CD4-positive, alpha-beta T cell treated with Interleukin-4 for 1 hour (primary cell): Measurements from ENCODE around the gene TTC22.
"Not testable (repeated sequence)": the region's sequence is repeated elsewhere in the genome, so short reads cannot be mapped to it uniquely, and the experiment has no call there.

ENCODE experiments used
- DNase-seq, 2 donors: peaks; one replicate each; pipeline ENCODE4 v3.0.0-alpha.2; 2020 to 2022

TTC22 gene

DNA sequence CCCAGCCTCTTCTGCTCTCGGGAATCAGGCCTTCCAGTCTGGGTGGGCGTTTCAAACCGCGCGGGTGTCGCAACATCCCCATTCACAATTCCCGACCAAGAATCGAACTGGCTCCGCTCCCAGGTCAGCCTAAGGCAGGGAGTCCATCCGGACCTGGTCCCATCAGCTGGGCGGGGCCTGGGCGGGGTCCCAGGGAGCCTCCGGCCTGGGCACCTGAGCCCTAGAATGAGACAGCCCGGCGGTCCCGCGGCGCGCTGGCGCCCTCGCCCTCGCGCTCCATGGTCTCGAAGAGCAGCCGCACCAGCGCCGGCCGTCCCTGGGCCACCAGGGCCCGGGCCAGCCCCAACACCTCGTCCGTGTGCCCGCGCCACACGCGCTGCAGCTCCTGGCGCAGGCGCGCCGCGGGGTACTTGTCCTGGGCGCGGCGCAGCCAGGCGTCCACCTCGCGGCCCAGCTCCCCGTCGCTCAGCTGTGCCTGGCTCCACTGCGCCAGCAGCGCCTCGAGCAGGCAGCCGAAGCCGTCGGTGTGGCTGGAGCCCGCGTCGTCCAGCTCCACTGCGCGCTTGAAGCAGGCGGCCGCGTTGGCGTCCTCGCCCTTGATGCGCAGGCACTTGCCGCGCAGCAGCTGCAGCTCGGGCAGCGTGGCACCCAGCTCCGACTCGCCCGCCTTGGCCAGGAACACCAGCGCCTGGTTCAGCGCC, 19.9 kb downstream of the TTC22 start:
- no peak for DNase-seq

DNA sequence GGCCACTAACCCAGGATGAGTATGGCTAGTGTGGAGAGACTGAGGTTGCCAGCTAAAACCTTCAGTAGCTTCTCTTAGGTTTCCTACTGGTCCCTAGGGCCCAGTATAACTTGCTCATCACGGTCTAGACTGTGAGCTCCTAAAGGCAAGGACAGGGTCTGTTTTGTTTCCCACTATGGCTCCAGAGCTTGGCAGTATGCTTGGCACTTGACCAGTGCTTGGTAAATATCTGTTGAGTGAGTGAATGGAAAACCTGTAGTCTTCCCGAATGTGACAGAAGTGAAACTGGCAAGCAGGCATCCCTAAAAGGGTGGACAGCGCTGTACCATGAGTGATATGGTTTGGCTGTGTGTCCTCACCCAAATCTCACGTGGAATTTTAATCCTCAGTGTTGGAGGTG, 23.7 kb downstream of the TTC22 start:
- DNase-seq: no peak

DNA sequence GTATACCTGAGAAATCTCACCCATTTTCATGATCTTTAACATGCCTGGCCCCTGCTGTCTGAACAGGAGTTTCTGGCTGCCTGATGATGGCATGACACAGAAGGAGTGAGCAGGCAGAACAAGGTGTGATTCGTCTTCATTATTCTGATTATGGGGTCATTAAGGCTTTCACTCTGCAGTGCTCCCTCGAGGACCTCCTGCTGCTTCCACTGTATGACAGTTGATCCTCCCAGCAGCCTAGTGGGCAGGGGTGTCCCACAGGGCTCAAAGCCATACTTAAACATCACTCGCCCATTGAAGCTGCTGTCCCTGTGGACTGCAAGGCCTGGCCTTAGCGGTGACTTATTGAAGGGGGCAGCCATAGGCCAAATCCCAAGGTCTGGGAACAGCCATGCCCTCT, 24.1 kb downstream of the TTC22 start:
- DNase-seq: no peak

- not testable (repeated sequence) for DNase-seq
Observed at GRCh38 chr1:54775828-54776721, 25.0 kb downstream of the TTC22 start.

- peak in 1 of 2 donors; percentile 7 for DNase-seq
Observed at GRCh38 chr1:54774820-54775498, 26.2 kb downstream of the TTC22 start.

- no peak for DNase-seq
Observed at GRCh38 chr1:54772951-54773350, 28.2 kb downstream of the TTC22 start.

GRCh38 chr1:54768093-54768492, 33.0 kb downstream of the TTC22 start:
- no peak for DNase-seq

DNA sequence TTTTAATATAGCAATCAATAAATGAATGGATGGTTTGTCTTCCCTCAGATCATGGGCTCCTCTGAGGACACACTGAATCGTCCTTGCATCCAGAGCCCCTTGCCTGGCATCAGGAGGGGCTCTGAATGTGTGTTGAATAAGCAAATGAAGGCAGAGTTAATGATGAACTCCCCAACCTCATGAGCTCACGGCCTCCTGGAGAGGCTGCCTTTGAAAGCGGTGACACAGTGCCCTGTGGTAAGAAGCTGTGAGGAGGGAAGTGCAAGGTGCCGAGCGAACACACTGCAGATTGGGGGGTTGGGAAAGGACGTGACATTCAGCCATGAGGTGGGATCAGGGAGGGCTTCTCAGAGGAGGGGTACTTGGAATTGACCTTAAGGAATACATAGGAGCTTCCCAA, 33.6 kb downstream of the TTC22 start:
- no peak for DNase-seq

- no peak for DNase-seq
Observed at GRCh38 chr1:54766726-54767125, 34.4 kb downstream of the TTC22 start.

DNA sequence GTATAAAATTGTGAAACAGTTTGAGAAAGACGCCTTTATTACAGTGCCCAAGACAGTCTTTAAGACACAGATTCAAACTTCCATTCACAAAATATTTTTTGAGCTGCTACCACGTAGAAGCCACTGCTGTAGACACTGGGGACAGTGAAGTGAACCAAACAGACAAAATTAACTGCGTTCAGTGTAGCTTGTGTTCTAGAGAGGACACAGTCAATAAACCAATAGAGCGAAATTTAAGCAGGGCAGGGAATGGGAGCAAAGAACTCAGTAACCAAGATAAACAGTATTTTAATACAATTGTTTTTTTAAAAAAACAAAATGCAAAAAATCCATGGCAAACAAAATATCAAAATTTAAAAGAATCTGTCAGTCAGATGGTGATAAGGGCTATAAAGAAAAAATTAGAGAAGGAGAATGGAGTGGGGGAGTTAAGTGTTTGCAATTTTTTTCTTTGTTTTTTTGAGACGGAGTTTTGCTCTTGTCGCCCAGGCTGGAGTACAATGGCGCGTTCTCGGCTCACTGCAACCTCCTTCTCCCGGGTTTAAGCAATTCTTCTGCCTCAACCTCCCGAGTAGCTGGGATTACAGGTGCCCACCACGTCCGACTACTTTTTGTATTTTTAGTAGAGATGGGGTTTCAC, 36.1 kb downstream of the TTC22 start:
- no peak for DNase-seq

DNA sequence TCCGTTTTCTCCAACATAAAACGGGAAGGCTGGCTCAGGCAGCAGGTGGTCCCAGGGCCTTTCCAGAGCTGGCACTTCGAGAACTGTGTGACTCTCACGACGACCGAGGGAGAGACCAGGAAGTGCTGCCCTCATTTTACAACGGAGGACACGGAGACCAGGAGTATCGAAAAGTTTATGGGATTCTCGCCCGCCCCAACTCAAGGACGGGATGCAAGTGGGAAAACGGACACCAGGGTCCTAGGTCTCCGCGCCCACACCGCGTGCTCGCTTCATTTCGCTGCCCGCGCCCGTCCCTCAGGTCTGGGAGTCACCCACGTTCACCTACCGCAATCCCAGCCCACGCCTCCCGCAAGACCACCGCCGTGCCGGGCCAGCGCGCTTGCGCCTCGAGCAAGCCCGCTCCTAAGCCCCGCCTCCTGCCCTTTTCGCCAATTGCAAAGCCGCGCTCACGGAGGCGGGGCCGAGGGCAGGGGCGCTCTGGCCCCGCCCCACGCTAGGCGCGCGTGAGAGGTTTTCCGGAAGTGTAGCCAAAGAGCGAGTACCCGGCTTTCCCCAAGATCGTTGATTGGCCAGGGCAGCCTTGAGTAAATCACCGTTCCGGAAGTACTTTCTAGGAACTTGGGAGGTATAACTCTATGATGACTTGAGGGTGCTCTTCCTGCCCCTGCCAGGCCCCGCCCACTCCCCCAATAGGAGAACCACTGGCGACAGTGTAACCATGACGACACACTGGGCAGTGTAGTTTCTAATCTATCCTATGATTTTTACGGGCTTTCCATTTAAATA, 36.8 kb downstream of the TTC22 start, which contains the start of gene PARS2:
Gene PARS2, minus strand, starts transcription at position 391 of the 789 bp plus-strand sequence. CDS start 5,362 bp downstream, outside the sequence.
- DNase-seq: peak; percentile 98 to 99

- peak in 1 of 2 donors; percentile 8 for DNase-seq
Observed at GRCh38 chr1:54763816-54764132, 37.3 kb downstream of the TTC22 start.

GRCh38 chr1:54758678-54759348, 42.3 kb downstream of the TTC22 start:
- DNase-seq: no peak

- DNase-seq: no peak
Observed at GRCh38 chr1:54757833-54758232, 43.3 kb downstream of the TTC22 start.

GRCh38 chr1:54754486-54755285, 46.4 kb downstream of the TTC22 start:
- DNase-seq: no peak

DNA sequence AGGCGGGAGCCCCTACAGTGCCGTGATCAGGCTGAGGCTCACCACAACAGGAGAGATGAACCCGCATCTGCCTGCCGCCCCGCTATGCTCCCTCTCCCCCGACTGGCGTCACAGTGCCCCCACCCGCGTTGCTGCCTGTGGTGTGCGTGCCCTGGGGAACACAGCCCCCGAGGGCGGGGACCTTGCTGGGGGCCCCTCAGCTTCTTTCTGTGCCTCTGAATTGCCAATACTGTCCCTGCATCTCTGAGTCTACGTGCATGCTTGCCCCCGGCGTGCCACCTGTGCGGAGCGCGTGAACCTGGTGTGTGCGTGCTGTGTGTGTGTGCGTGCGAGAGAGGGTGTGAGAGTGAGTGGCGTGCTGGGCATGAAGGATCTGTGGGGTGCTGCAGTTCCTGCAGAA, 47.1 kb downstream of the TTC22 start:
- no peak for DNase-seq

DNA sequence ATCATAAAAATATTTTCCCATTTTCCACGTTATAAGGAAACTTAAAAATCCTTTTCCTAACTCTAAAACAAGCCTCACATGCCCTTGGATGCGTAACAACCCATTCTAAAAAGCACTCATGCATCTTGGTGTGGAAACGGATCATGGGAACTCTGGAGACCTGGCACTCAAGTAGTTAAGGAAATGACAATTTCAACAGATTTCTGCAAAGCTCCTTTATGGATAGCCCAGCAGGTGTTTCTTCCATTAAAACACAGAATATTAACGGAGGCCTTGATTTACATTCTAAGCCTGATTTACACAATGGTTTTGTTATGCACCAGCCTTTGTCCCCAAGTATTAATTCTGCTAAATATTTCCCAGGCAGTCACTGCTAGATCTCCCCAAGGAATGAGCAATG, 49.7 kb downstream of the TTC22 start:
- DNase-seq: no peak

GRCh38 chr1:54750596-54750995, 50.5 kb downstream of the TTC22 start:
- no peak for DNase-seq

GRCh38 chr1:54748094-54748835, 52.9 kb downstream of the TTC22 start:
- DNase-seq: no peak

DNA sequence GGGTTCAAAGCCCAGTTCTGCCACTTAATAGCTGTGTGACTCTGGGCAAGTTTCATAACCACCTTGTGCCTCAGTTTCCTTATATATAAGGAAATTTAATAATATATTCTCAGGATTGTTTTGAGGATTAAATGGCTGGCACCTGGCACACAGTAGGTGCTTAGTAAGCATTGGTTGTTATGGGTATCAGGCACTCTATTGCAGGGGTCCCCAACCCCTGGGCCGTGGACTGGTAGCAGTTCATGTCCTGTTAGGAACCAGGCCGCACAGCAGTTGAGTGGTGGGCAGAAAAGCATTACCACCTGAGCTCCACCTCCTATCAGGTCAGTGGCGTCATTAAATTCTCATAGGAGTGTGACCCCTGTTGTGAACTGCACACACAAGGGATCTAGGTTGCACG, 55.3 kb downstream of the TTC22 start:
- DNase-seq: no peak
